Stimulated activated CD4-positive, alpha-beta T cell treated with anti-CD3 and anti-CD28 coated beads, Interleukin-1b, Interleukin-23, amount 100 ng/mL, for 48 hours (primary cell): Measurements from ENCODE around the gene ARHGAP19.
"Not testable (repeated sequence)": the region's sequence is repeated elsewhere in the genome, so short reads cannot be mapped to it uniquely, and the experiment has no call there.

Experiments used
- DNase-seq: peaks from one replicate; pipeline ENCODE4 v3.0.0-alpha.2; 2020

The ARHGAP19 gene

DNA sequence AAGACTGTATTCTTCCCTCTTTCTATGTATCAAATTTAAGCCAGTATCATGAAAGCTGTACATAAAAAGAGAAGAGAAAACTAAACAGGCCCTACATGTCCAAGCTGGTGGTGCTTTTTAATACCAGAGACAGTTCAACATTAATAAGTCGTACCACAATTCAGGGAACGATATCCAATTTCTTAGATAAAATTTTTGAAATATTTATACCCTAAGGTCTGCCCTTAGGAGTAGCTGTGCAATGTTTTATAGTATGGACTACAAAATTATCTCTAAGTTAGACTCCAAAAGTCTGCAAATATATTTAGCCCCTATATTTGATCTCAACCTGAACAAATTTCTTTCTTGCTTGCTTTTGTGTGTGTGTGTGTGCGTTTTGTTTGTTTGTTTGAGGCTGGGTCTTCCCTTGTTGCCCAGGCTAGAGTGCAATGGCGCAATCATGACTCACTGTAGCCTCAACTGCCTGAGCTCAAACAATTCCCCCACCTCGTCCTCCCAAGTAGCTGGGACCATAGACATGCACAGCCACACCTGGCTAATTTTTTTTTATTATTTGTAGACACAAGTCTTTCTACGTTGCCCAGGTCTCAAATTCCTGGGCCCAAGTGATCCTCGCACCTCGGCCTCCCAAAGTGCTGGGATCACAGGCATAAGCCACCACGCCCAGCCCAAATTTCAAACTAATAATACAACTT is 13.2 kb downstream of the ARHGAP19 start:
- no peak for DNase-seq

DNA sequence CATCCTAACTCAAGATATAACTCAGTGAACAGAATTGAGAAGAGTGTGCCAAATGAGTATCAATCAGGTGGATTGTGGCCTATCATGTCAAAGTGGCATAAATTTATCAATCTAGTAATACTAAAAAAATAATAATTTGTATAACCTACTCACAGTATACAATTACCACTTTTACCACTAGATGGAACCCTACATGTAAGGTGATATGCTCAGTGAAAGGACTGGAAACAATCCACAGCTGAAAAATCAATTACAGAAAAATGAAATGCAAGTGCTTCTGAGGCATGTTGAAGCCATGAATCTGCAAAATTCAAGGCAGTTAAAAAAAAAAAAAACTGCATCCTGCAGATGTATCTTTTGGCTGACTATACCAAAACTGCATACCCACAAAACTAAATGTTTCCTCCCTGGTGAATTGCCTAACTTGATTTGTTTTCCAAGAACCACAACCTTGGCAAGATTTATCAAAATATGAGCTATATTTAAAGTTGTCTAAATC is 13.9 kb downstream of the ARHGAP19 start:
- DNase-seq, result no peak

DNA sequence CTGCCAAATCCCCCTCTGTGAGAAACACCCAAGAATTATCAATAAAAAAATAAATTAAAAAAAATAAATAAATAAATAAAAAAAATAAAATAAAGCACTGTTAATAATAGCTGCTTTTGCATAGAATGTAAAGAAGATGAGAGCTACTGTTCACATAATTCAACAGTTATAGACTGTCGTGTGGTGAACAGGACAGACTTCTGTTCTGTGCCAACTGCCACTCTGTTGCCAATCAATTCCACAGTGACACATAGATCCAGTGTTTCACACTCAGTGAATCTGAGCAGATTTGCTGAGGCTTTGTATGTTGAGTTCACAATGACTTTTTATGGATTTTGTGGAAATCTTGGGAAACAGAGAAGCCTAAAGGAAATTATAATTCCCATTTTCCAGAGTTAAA is 14.9 kb downstream of the ARHGAP19 start:
- DNase-seq, result no peak

DNA sequence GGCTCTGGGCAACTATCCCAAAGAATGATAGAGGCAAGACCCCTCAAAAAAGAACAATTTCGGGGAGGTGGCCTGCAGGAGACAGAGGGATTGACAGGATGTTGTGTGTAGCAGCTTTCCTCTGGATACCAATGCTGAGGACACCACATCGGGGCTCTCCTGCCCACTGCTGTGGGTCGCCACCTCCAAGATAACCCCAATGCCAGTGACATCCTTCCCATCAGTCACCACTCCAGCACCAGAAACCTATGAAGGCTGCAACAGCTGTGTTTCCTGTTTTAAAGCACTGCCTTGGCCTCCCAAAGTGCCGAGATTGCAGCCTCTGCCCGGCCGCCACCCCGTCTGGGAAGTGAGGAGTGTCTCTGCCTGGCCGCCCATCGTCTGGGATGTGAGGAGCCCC is 17.6 kb downstream of the ARHGAP19 start:
- no peak for DNase-seq

DNA sequence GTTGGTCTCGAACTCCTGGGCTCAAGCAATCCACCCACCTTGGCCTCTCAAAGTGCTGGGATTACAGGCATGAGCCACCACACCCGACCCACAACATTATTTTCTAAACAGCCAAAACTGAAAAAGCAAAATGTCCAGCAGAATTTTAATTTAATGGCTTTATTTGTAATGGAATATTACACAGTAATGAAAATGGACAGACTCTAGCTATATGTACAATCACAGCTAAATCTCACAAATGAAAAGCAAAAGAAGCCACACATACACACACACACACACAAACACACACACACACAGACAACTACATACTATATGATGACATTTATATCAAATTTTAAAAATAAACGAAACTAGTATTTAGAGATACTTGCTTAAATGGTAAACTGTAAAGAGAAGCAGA is 18.7 kb downstream of the ARHGAP19 start:
- no peak for DNase-seq

DNA sequence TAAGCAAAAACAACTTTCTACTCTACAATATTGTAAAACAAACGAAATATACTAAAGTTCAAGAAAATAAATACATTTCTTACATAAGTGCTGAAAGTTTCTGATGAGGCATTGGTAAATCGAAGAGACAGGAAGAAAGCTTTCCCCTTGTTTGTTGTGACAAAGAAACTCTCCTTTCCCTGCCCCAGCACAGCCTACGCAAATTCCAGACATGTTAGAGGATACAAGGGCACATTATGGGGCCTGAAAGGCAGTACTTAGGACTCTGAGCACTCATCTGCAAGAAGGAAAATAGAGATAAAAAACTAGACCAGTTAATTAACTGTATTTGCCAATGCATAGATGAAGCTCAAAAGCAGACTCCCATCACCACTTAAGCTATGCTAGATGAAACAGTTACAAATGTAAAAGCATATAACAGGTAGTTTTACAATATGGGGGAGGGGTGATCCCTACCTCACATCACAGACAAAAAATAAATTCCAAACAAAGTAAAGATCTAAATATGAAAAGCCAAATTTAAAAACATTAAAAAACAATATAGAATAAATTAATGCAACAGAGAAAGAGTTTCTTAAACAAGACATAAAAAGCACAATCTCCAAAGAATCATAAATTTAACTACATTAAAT is 21.8 kb downstream of the ARHGAP19 start:
- no peak for DNase-seq

DNA sequence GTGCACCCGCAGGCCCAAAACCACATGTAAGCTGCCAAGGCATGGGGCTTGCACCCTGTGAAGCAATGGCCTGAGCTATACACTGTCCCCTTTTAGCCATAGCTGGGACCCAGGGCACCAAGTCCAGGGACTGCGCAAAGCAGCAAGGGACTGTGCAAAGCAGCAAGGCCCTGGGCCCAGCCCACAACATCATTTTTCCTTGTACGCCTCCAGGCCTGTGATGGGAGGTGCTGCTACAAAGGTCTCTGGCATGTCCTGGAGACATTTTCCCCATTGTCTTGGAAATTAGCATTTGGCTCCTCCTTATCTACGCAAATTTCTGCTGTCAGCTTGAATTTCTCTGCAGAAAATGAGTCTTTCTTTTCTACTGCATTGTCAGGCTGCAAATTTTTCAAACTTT is 24.8 kb downstream of the ARHGAP19 start:
- DNase-seq, result no peak

DNA sequence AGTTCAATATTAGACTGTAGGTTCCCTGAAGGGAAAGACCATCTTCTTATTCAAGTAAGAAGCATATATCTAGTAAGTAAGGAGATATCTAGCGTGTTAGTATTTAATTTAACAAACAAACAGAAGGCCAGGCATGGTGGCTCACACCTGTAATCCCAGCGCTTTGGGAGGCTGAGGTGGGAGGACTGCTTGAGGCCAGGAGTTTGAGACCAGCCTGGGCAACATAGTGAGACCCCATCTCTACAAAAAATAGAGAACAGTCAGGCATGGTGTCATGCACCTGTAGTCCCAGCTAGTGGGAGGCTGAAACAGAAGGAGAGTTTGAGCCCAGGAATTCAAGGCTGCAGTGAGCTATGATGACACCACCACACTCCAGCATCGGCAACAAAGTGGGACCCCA is 27.3 kb downstream of the ARHGAP19 start:
- DNase-seq, result not testable (repeated sequence)

DNA sequence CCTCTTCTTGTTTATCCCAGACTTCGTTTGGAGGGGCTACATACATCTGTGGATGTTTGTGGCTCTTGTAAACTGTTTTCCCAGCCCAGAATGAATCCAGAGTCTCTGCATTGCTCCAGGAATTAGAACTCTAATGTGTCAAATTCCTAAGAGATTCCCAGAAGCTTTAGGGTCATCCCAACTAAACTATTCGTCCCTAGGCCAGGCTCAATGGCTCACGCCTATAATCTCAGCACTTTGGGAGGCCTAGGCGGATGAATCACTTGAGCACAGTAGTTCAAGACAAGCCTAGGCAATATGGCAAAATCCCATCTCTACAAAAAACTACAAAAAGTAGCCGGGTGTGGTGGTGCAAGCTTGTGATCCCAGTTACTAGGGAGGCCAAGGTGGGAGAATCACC is 28.5 kb downstream of the ARHGAP19 start:
- no peak for DNase-seq

DNA sequence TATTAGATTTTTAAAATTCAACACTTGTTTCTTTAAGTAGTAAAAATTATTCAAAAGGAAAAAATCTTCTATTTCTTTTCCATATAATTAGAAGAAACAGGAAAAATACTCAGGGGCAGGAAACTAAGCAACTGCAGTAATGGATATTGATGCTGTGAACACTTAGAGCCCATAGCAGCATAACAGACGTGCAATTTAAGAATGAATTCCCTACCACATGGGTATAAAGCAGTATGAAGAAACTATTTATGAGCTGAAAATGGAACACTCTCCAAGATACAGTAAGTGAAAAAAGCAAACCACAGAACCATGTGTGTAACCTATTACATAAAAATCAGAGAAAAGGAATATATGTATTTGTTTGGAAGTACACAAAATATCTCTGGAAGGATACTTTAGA is 30.8 kb downstream of the ARHGAP19 start:
- DNase-seq, result no peak

DNA sequence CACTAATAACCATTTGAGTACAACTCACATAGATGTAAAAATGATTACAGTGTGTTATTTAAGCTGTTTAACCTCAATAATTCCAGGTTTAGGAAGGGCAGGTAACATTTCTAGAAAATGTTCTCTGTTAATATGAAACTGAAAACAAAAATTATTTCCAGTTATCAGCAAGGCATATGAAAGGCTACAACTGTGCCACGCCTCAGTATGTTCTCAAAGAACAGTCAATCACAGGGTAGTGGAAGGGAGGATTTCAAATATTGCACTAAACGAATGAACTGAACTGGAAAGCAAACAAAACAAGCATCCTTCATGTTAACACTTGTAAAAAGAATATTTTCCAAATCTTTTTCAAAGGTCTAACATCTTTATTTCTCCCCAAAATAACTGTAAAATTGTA is 31.3 kb downstream of the ARHGAP19 start:
- no peak for DNase-seq

DNA sequence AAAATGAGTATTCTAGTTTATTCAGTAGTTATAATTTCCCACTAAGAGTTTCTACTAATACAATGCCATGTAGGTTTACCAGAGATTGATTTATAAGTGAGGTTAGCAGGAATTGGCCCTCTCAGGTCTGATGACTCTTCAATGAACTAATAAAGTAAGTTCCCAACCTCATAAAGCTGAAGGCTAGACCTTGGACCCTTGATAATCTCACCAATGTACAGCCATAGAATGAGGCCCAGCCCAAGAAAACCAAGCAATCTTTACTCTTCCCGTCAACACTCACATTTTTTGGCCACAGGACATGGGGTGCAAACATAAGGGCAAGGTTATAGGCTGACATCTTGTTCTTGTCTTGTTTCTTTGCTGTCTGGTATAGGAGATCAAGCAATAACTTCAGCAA is 33.3 kb downstream of the ARHGAP19 start:
- DNase-seq, result no peak

DNA sequence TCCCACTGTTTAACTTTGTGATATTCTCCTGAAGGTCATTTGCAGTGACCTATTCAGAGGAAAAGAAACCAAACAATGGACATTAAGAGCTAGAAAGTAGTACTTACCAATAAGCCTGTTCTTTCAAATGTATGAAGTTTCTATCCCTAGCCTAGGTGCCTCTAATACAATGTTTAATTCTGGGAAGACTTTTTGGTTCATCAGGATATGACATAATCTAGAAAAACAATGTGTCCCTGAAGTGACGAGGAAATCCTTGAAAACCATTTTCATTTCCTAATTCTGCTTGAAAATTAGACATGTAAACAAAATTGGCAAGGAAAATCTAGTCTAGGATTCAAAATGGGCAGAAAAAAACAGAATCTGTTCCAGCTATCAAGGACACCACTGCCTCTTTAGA is 36.1 kb downstream of the ARHGAP19 start:
- no peak for DNase-seq

DNA sequence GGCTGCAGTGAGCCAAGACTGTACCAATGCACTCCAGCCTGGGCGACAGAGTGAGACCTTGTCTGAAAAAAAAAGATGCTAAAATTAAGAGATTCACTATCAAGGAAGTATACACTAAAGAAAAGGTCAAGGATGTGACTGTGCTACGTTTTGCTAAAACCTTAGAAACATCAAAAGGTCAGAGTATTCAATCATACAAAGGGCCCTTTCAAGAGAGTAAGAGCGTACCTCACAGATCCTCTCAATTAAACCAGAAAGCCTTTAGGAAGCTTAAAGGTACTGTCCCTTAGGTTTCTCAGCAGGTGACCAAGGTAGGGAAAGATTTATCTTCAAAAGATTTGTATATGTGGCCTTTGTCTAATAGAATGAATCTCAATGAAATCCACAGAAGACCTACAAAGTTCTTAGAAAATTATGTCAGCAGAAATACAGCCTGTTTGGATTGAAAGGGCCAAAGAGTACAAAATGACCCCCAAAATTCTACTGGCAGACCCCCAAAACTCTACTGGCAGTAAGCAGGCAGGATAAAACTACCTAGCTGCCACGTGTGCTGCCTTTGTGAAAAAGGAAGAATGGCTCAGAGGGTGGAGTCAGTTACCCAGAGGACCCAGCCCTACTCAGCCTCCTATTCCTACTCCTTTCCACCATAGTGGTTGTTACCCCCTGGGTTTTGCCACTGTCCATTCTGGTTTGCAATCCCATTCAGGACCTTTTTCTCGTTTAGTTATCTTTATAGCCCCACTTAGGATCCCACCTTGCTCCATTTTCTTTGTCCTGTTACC is 36.7 kb downstream of the ARHGAP19 start:
- DNase-seq, result no peak

DNA sequence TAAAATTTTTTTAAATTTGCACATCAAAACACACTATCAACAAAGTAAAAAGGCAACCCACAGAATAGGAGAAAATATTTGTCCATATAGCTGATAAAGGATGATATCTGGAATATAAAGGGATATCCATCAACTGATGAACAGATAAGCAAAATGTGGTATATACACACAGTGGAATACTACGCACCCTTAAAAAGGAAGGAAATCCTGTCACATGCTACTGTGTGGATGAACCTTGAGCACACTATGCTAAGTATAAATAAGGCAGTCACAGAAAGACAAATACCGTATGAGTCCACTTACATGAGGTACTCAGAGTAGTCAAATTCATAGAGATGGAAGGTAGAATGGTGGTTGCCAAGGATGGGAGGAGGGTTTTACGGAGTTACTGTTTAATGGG is 37.7 kb downstream of the ARHGAP19 start:
- DNase-seq, result no peak

DNA sequence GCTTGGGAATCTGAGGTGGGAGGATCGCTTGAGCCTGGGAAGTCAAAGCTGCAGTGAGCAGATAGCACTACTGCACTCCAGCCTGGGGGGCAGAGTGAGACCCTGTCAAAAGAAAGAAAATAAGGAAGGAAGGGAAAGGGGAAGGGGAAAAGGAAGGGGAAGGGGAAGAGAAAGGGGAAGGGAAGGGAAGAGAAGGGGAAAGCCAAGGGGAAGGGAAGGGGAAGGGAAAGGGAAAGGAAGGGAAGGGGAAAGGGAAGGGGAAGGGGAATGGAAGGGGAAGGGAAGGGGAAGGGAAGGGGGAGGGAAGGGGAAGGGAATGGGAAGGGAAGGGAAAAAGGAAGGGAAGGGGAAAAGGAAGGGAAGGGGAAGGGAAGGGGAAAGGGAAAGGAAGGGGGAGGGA is 41.5 kb downstream of the ARHGAP19 start:
- DNase-seq, result no peak

DNA sequence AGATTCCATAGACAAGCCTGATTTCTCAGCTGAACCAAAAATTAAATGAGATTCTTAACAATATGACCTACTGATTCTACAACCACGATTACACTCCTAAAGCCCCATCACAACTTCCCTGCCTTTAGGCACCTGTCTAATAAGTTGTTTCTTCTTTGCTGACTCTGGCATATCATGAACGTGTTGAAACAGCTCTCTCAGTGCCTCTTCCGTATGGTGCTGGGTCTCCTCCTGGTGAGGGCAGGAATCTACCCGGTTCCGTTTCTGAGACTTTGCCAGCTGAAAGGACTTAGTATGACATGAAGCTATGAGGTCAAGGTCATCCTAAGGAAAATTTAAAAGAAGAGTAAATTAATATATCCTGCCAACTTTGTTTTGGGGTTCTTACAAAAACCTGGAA is 48.6 kb downstream of the ARHGAP19 start:
- no peak for DNase-seq

DNA sequence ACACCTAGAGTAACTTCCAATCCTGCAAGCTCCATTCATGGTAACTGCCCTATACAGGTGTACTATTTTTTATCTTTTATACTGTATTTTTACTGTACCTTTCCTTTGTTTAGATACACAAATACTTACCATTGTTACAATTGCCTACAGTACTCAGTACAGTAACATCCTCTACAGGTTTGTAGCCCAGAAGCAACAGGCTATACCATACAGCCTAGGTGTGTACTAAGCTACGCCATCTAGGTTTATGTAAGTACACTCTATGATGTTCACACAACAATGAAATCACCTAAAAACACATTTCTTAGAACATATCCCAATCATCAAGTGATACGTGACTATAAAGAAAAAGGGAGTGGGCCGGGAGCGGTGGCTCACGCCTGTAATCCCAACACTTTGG is 53.6 kb downstream of the ARHGAP19 start:
- no peak for DNase-seq

DNA sequence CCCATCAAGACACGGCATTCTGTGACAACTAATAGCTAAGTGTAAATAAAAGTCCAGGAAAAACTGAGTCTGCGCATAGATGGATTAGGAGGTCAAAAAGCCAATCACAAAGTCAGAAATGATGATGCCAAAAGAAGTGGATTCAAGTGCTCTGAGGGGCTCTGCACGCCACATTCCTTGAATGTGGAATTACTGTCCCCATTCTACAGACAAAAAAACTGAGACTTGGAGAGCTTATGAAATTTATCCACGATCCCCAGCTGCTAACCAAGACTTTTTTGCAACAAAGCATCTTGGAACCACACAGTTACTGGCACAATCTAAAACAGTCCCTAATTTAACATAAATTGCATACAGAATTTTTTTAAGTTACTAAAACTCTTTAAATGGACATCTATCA is 57.1 kb downstream of the ARHGAP19 start:
- no peak for DNase-seq

DNA sequence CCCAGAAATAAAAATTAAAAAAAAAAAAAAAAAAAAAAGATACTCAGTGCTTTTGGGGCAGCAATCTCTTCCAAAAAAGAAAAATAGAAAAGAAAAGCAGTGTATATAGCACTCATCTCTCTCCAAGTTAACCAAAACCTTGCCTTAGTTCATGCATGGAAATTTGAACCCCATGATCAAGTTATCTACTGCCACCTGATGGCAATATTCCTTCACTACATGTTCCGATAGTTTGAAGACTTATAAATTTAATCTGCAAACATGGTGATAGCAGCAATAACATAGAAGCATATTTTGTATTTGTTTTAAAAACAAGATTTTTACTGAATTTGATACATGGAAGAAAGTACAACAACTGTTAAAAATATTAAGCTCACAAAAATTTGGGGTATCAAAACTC is 58.0 kb downstream of the ARHGAP19 start:
- no peak for DNase-seq

DNA sequence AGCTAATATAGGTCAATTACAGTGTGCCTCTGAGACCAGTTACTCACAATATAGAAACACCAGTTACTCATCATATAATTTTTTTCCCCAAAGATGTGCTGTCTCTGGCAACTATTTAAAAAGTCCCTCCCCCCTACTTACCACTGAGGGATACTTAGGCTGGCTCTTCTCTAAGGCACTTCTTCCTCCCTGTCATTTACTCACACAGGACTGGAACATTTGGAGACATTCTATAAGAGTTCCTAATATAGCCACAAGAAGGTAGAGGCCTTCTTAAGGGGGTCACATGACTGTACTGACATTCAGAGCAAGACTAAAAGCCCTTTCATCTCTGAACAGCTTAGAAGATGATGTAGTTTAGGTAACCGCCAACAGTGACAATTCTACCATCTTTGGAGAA is 62.3 kb downstream of the ARHGAP19 start:
- no peak for DNase-seq

DNA sequence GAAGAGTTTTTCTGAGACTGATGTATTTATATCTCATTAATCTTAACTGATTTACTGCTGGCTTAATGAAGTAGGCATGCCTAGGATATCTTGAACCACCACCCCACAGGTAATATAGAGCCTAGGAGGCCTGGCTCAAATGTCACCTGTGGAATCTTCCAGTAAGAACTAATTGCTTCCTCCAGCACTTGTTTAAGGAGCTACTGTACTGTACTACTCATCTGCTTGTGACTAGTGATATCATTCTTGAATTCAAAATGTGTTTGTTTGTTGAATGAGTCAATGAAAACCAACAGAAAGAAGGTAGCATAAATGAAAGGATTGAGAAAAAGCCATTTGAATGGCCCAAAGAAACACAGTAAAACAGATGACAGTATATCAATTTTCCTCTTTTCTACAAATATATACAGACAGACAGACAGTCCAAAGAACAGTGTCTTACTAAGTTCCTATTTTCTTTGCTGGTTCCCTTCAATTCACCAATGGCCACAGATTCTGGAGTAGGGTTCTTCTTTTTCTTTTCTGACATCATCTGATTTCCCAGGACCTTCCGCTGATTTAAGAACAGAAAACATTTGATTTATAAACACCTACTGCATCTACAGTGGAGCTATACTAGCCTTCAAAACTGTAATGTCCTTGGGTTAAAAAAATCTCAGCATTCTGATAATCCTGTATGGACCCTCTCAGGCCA is 63.0 kb downstream of the ARHGAP19 start:
- no peak for DNase-seq

DNA sequence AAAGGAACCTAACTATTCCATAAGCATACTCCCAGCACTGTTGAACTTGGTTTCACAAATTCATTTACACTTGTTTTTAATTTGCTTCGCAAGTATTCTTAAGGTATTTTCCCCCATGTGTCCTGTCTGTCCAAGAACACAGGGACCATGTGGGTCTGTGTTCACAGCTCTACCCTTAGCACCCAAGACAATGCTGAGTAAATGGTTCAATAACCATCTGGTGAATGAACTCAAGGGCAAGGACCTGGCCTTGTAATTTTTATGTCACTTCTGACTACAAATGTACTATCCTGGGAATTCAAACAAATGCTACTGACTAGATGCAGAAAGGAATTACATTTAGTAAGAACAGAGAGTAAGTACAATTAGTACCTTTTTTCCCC is 63.7 kb downstream of the ARHGAP19 start:
- DNase-seq, result no peak
